HUDEP-2 (cell line): ENCODE results near the gene NOM1.

Experiments used
- DNase-seq, 76 experiments: peaks; one replicate each; lab custom pipeline; 2025; ENCODE audit not compliant: unreplicated experiment in 76 of 76; lab: John Stamatoyannopoulos, UW

Gene NOM1

GRCh38 chr7:156979711-156980110, 30.2 kb downstream of the NOM1 start:
- no peak for DNase-seq

DNA sequence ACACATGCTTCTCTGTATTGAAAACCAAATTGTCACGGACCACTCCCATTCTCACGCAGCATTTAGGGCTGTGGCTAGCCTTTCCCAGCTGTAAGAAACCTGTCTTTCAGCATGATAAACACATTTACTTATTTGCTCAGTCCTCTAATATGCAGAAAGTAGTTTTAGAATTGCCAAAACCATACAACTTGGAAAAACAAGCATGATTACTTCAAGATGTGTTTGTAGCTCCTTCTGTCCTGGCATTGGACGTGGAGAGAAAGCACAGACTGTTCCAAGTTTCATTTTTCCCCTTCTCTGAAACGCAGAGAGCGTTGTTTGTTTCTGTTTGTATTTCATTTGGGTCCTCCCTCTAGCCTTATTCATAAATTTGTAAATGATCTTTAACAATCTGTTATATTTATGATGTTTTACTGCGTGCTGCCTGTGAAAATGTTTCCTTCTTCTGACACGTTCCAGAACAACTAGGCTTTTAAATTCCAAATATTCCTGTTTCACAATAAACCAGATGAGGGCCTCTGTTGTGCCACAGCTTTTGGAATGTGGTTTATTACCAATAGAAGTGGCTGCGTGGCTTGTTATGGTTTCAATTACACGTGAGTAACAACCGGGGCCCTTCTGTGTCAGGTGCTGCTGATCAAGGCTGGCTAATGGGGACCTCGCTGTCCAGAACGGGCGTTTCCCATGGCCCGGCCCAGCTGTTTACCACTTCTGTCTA, 34.8 kb downstream of the NOM1 start:
- no peak for DNase-seq

DNA sequence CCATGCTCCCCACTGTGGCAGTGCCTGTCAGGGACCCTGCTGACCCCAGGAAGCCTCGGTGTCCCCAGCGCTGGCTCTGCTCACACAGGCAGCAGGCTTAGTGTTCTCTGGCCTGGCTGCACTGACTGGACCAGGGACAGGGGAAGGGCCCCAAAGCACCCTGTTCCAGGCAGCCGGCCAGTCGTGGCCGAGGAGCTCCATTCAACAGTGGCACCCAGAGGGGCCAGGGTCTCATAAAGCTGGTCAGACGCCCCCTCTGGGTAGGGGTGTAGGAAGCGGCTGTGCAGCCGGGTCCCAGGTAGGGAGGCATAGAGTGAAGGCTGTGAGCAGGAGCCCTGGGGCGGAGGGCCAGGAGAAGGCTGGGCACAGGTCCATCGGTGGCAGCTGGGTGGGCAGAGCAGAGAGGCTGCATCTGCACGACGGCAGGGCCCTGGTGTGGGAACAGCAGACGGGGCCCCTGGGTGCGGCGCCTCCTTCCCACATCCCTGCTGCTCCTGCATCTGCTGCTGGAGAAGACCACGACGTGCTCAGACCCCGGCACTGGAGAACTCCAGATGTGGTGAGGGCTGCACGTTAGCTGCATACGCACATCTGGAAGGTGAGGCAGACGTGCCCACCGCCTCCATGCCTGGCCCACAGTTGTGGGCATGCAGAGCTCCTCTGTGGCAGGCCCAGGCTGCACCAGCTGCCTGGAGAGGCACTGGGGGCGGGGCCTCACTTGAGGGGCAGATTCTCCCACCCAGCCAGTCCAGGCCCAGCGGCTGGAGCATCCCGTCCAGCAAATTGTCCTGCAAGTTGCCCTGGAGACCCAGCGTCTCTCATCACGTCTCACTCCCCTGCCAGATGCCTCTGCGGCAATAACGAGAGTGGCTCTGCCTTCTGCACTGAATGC, 35.8 kb downstream of the NOM1 start:
- no peak for DNase-seq

DNA sequence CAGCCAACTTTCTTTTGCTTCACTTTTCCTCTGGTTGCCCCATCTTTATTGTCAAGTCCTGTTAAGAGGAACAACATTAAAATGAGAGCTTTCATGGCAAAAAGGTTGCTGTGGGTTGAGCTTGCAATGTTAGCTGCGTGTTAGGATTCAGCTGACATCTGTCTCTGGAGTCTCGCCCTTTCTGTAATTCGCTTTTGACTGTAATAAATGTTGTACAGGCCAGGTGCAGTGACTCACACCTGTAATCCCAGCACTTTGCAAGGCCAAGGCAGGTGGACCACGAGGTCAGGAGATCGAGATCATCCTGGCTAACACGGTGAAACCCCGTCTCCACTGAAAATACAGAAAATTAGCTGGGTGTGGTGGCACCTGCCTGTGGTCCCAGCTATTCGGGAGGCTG, 36.9 kb downstream of the NOM1 start:
- DNase-seq: no peak

- DNase-seq: no peak
Observed at GRCh38 chr7:156988343-156989185, 39.1 kb downstream of the NOM1 start.

DNA sequence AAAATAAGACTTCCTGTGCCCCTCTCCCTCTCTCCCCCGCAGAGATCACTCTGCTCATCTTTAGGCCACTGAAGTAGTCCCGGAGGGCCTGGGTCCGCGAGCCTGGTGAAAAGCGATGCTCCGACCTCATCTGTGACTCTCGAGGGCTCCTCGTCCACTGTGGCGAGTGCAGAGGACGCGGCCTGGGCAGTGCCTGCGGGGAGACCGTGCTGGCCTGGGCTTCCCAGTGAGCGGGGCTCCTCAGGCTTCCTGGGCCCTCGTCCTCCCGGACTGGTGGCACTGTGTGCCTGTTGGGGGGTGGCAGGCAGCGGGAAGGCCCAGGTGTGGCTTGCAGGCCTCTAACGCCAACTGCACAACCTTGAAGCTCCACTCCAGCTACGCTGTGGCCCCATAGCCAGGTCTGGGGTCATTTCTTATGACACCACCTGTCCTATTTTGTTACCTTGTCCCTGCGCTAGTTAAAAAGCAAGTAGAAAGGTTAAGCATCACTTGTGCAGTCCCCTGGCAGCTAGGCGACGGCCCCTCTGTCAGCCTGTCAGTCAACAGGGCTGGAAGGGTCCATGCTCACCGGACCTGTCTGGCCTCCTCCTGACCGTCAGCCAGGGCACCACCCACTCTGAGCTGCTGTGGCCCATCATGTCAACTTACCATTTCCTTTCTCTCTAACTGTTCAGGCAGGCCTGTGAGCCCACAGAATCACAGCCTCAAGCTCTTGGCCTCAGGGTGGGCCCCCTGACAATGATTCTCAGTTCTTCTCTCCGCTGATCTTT, 40.4 kb downstream of the NOM1 start:
- DNase-seq: no peak

- DNase-seq: no peak
Observed at GRCh38 chr7:156993021-156993924, 43.8 kb downstream of the NOM1 start.

DNA sequence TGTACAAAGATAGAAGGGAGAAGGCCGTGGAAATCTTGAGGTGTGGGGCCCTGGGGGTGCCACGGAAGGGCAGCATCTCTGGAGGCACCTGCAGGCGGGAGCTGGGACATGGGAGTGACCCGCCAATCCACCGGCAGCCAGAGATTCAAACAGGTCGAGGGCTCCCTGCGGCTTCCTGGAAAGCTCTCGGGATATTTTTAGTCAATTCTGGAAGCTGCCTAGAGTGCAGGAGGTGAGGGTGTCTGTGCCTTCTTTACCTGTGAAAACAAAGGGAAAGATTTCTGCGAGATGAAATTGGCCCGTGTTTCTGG, 44.4 kb downstream of the NOM1 start:
- DNase-seq: no peak

GRCh38 chr7:156994417-156994816, 44.9 kb downstream of the NOM1 start:
- DNase-seq: no peak

DNA sequence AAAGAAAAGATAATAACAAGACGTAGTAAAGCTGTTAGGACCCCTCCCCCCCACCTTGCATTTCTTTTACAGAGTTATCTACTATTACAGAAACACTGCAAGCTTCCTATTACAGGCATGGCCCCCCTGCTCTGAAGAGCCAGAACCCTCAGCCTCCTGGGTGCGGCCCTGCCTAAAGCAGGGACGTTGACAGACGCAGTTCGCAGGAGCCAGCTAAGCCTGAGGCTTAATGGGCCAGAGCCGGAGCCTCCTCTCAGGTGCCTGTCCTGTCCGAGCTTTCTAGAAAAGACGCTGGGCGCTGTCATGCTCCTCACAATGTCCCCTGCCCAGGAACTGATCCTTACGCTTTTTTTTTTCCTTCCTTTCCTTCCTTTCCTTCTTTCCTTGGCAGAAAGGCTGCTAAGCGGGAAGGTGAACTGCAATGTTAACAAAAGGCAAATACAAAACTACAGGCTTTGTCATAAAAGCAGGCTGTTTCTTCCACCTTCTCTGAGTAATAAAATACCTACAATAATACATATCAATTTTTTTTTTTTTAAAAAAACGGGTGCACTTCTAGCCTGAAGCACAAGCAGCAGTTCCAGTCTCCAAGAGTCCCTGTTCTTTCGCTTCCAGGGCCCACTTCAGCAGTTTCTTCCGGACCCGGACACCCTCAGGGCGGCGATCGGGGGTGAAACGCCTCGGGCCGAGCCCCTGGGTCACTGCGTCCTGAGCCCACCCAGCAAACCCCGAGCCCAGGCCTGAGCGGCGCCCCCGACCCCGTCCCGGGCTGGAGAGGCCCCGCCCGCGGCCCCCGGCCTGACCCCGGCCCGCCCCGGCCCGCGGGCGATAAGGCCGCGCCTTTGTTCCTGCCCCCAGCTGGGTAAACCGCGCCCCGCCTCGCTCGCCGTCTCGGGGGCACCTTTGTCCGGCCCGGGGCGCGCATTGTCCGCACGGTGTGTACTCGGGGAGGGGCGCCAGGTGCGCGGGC, 49.8 kb downstream of the NOM1 start:
- no peak for DNase-seq

- no peak for DNase-seq
Observed at GRCh38 chr7:156999958-157000726, 50.6 kb downstream of the NOM1 start.

- no peak for DNase-seq
Observed at GRCh38 chr7:157000741-157001653, 51.5 kb downstream of the NOM1 start.

- no peak for DNase-seq
Observed at GRCh38 chr7:157001920-157002818, 52.7 kb downstream of the NOM1 start.

DNA sequence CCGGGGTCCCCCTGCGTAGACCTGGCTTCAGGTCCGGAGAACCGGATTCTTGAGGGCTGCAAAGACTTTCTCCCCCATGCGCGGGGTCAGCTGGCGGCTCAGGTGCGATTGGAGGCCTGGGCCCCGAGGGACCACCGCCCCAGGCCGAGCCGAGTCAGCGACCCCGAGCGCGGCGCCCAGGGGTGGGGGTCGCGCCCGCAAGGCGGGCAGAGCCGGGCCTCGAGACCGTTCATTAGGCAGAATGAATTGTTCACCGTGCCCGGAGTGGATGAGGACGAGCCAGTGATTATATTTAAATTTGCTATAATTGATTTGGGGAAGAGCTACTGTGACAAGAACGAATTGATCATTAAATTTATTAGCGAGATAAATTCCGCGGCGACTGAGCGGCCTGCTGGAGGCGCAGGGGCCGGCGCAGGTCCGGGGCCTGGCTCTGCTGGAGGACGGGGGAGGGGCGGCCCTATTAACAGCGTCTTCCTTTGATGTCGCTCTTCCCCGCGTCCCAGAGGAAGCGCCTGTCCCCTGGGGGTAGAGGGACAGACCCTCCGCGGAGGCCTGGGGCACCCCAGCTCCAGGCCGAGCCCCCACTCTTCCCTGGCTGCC, 53.4 kb downstream of the NOM1 start:
- DNase-seq: no peak

DNA sequence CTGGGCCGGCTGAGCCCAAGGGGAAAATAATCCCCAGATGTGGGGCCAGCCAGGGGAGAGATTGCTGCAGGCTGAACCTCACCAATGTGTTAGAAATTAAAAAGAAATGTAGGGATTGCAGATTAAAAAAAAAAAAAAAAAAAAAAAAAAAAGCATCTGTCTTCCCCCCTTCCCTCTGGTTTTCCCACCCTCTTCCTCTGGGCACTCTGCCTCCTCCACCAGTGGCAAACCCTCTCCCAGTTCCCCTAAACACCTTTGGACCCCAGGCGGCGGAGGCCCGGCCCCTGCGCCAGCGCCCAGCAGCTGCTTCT, 53.9 kb downstream of the NOM1 start:
- DNase-seq: no peak
